HG02852 (cell line): ENCODE results near the gene COL12A1.

Experiments used
- ATAC-seq: cut with Tn5 transposase; IDR thresholded peaks from one replicate; pipeline ENCODE4 v1.9.1; 2021; ENCODE audit warnings: mild to moderate bottlenecking, moderate library complexity; ENCODE audit not compliant: unreplicated experiment

Gene COL12A1

GRCh38 chr6:75205776-75206575, at the start of gene COL12A1:
TSS of gene COL12A1 (minus strand) at chr6:75206053. CDS start at chr6:75202792, 3,261 bp downstream.
- ATAC-seq = no peak

DNA sequence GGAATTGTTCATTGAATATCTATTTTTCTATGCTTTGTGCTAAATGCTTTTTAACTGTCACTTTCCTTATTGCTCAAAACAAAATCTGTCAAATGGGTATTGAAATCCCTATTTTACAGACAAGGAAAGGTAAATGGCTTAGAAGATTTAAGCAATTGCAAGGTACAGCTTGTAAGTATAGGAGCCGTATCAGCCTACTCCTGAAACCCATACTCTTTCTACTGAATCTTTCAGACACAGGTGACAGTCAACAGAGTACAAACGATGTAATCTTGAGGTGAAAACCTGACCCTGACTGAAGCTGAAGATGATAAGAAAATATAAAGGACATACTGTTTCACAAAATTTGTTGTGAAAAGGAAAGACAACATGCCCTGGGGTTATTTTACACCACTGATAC, 44.7 kb upstream of the COL12A1 start:
- ATAC-seq = no peak

DNA sequence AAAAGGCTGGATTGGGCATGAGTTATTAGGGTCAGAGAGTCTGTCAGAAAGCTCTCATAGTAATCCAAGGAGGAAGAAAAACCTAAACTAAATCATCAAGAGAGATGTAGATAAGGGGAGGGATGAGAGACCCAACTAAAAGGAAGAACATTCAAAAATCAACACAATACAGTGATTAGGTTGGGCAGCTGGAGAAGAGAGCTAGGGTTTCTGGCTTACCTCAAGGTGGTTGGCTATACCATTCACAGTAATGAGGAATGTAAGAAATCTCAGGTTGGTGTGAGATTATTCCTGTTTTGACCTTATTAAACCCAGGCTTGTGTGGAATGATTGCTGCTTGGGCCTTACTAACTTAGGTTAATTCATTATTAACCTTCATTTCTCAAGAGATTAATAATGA, 44.0 kb upstream of the COL12A1 start:
- ATAC-seq = no peak

GRCh38 chr6:75246386-75246785, 40.5 kb upstream of the COL12A1 start:
- no peak for ATAC-seq

DNA sequence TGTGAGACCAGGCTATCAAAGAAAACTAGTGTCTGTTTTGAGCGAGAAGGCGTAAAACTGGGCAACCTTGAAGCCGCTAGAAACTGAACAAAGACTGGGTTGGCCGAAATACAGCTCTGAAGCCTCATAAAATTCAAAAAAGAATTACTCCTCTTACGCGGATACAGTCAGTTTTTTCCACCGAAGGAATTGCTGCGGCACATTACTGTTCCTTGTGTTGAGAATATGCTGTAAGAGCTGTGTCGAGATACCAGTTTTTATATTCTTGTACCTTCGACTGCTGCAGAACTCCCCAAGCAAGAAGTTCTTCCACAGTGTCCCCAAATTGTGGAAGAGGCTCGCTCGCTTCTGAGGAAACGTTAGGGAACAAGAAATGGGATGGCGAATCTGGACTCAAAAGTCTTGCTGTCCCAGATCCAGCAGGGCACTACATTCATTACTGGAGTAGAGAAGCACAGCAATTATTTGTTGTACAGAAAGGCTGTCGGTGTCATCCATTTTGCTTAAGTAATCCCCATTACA, 38.3 kb upstream of the COL12A1 start:
- peak; percentile 14 for ATAC-seq

DNA sequence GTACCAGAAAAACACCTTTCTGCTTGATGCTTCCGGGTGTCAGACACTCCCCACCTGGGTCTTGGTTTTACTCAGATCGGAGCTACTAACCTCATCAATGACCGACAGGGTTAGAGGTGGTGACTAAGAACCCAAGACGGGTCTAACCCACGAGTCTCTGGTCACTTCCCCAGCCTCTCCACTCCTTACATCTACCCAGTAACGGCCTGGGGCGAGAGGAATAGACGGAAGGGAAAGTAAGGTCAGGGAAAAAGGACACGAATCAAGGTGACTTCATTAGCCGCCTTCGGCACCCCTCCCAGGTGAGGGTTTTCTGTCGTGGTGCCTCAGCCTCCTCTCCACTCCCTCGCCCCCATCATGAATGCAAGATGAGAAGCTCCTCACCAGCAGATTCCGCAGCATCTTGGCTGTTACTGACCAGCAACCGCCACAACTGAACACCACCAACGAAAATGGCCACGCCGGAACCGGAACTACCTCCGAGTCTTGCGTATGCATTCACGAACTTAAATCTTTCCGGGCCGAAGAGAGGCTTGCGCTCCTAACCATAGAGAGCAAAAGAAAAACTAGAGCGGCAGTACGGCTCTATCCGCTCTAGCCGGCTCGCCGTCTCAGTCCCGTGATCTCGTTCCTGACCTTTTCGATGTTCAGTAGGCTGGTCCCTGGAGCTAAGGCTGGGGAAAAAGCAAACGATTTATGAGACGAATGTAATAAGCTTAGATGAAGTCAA, 37.6 kb upstream of the COL12A1 start, which contains the start of gene COX7A2:
Gene COX7A2 (minus strand): TSS at position 469 of the 730 bp plus-strand sequence. CDS start 67 bp downstream, at position 402.
- ATAC-seq = peak; percentile 94

DNA sequence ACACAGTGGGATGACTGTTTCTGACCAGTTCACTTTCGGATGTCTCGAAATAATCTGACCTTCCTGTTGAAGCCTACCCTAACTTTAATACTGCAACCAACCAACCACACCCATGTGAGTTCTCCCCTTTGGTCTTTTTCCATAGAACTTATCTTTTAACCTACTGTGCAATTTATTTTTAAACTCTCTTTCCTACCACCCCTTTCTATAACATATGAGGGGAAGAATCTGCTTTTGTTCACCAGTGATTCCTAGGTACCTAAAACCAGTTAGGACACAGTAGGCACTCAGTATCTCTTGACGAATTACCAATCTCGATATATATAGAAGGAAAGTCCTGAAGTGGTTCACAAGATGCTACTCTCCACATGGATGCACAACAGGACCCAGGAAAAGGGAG, 30.8 kb upstream of the COL12A1 start:
- no peak for ATAC-seq

- no peak for ATAC-seq
These were observed 29.4 kb upstream of the COL12A1 start for GRCh38 chr6:75235271-75235670.

DNA sequence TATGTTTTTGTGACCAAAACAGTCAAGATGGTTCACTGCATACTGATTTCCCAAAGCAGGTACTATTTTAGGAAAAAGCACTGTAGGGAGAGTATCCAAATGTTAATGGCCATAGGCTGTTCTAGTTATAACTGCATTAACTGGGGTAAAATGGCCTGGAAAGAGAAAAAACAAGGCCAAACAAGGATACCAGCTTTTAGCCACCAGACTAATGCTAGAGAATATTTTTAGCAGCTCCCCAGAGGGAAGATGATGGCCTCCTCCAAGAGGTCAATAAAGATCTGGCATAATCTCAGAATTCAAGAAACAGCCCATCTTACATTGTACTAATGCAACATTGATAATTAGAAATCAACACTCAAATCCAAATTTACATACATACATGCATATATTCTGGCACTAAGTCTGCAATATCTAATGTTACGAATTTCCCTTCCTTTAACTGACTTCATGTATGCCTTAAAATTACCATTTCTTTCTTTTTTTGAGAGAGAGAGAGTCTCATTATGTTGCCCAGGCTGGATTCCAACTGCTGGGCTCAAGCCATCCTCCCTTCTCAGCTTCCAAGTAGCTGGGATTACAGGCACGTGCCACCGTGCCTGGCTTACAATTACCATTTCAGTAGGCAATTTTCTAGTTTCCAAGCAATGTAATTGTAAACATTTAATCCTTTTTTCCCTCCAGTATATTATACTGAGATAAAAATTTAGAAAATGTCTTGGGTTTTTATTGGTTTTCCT, 28.4 kb upstream of the COL12A1 start:
- ATAC-seq = no peak

- ATAC-seq = no peak
These were observed 27.3 kb upstream of the COL12A1 start for GRCh38 chr6:75233092-75233615.

GRCh38 chr6:75230484-75231325, 24.9 kb upstream of the COL12A1 start:
- ATAC-seq = no peak

- ATAC-seq = no peak
These were observed 18.6 kb upstream of the COL12A1 start for GRCh38 chr6:75224303-75224926.

DNA sequence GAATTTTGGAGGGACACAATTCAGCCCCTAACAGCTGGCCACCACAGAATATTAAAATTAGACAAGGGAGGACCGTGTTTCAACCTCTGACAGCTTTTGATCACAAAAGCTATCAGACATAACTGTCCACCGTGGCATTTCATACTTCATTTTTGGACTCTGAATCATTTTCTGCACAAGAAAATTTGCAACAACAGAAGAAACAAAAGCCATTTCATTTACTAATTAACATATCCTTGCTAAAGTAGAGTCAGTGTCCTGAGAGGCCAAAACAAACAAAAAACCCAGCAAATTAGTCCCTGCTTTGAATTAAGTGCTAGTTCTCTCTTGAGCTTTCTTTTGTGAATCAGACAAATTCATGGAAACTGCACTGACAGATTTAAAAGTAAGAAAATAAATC, 17.6 kb upstream of the COL12A1 start:
- ATAC-seq = no peak

DNA sequence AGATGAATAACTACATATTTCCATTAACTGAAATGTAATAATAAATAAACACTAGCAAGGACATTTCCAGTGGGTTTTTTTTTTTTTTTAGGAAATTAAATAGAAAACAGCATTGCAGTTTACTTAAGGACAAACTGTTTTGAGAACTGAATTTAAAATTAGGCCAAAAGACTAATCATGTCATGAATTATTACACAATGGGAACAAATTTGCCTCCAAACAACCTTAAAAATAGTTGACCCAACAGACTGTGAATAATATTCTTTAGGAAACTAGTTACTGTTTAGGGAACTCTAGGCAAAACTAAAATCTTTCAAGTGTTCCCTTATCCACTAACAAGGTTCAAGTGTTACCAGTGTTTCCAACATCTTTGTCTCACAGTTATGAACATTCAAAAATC, 16.4 kb upstream of the COL12A1 start:
- no peak for ATAC-seq

DNA sequence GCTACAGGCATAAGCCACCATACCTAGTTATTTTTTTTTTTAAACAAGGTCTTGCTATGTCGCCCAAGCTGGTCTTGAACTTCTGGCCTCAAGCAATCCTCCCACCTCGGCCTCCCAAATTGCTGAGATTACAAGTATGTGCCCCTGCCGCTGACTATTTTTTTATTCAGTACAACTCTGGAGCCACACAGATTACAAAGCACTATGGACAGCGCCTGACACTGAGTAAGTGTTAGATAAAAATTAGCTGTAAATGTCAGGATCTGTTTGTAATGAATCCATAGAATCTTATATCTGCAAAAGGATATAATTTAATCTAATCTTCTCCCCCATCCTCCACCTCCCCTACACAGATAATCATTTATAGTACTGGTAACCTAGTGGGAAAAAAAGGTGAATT, 15.3 kb upstream of the COL12A1 start:
- ATAC-seq = no peak

- ATAC-seq = no peak
These were observed 14.5 kb upstream of the COL12A1 start for GRCh38 chr6:75220357-75220756.

DNA sequence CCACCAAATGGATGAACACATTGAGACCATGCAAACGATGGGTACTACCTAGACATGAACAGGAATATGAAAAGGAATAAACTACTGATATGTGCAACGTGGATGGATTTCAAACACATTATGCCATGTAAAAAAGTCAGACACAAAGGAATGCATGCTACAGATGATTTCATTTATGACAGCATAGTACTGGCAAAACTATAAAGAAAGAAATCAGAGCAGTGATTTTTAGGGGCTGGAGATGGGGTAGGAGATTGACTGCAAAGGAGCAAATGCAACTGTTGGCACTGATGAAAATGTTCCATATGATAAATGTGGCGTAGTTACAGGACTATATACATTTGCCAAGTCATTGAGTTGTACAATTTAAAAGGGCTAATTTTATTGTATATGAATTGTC, 13.4 kb upstream of the COL12A1 start:
- ATAC-seq = no peak

GRCh38 chr6:75217193-75217592, 11.3 kb upstream of the COL12A1 start:
- ATAC-seq = no peak

DNA sequence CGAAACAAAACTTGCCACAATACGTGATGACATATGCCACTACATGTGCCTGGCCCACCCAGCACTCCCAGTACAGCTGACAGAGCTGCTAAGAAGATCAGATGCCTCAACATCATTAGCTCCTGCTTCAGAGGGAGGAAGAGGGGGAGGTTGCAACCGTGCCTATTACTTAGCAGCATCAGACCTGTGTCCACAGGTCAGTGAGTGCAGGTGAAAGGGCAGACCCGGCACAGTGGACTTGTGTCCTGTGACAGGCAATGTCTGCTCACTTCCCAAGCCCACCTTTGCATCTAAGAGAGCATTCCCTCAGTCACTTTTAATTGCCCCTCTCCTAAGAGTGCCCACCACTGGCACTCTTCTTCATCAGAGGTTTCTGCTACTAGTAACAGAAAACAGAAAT, 9.4 kb upstream of the COL12A1 start:
- no peak for ATAC-seq

DNA sequence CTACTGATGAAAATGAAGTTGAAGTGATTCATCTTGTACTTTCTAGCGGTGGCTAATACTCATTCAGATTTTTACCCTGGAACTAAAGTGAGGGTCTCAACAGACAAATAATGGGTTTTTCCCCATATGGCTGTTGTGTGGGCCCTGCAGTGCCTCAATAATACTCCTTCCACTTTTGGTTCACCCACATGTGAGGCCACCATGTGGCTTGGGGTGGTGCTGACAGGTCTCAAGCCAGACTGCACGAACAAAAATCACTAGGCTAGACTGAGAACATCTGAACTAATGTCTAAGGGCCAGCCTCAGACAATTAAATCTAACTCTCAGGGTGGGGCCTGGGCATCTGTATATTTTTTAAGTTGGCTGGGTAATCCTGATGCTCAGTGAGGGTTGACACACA, 7.9 kb upstream of the COL12A1 start:
- peak; percentile 47 for ATAC-seq
